Trophoblast cell (in vitro differentiated cells and primary cell): ENCODE measurements around the gene SKIDA1.

Experiments used
- DNase-seq, 2 donors: peaks; one replicate each; pipeline ENCODE4 v3.0.0-alpha.2; 2016
- H2AFZ ChIP-seq: 2 replicates; pipeline ENCODE4 v1.6.1; 2013; ENCODE audit warnings: low read length, moderate library complexity, mild to moderate bottlenecking; ENCODE audit not compliant: insufficient read depth, poor library complexity
- H2AK5ac ChIP-seq: 2 replicates; pipeline ENCODE4 v1.6.1; 2013; ENCODE audit warnings: mild to moderate bottlenecking, low read length
- H2BK120ac ChIP-seq: 2 replicates; pipeline ENCODE4 v1.6.1; 2013; ENCODE audit warnings: low read length, mild to moderate bottlenecking, moderate library complexity; ENCODE audit not compliant: insufficient read depth, poor library complexity
- H2BK12ac ChIP-seq: 2 replicates; pipeline ENCODE4 v1.6.1; 2013; ENCODE audit warnings: mild to moderate bottlenecking, low read length, moderate library complexity
- H2BK5ac ChIP-seq: 2 replicates; pipeline ENCODE4 v1.6.1; 2013; ENCODE audit warnings: low read length, low read depth, moderate library complexity, mild to moderate bottlenecking; ENCODE audit not compliant: poor library complexity
- H3K14ac ChIP-seq: 2 replicates; pipeline ENCODE4 v1.6.1; 2013; ENCODE audit warnings: mild to moderate bottlenecking, low read length
- H3K18ac ChIP-seq: 2 replicates; pipeline ENCODE4 v1.6.1; 2013; ENCODE audit warnings: mild to moderate bottlenecking, low read length
- H3K23ac ChIP-seq: 2 replicates; pipeline ENCODE4 v1.6.1; 2013; ENCODE audit warnings: low read length
- H3K27ac ChIP-seq: 2 replicates; pipeline ENCODE4 v1.5.1; 2013; ENCODE audit warnings: low read depth, mild to moderate bottlenecking, inconsistent platforms, low read length, moderate library complexity
- H3K27me3 ChIP-seq: 2 replicates; pipeline ENCODE4 v1.6.1; 2013; ENCODE audit warnings: inconsistent platforms, mild to moderate bottlenecking, low read length, moderate library complexity; ENCODE audit not compliant: insufficient read depth
- H3K36me3 ChIP-seq, 2 experiments: 1 replicate in 1 of 2; 2 replicates in 1 of 2; pipeline ENCODE4 v1.6.1; 2013; ENCODE audit warnings: low read length in 2 of 2, mild to moderate bottlenecking in 2 of 2, moderate library complexity in 1 of 2; ENCODE audit not compliant: insufficient read depth in 2 of 2, control insufficient read depth in 1 of 2
- H3K4ac ChIP-seq: 2 replicates; pipeline ENCODE4 v1.6.1; 2013; ENCODE audit warnings: low read depth, mild to moderate bottlenecking, low read length, moderate library complexity
- H3K4me1 ChIP-seq, 2 experiments: 1 replicate in 1 of 2; 2 replicates in 1 of 2; pipeline ENCODE4 v1.6.1; 2013; ENCODE audit warnings: low read length in 2 of 2, mild to moderate bottlenecking in 2 of 2, moderate library complexity in 1 of 2; ENCODE audit not compliant: insufficient read depth in 2 of 2, control insufficient read depth in 1 of 2
- H3K4me2 ChIP-seq: 2 replicates; pipeline ENCODE4 v1.6.1; 2013; ENCODE audit warnings: inconsistent platforms, mild to moderate bottlenecking, low read length, moderate library complexity
- H3K4me3 ChIP-seq: 2 replicates; pipeline ENCODE4 v1.5.1; 2013; ENCODE audit warnings: mild to moderate bottlenecking, low read depth, low read length, inconsistent platforms
- H3K79me1 ChIP-seq: one replicate; pipeline ENCODE4 v1.6.1; 2013; ENCODE audit warnings: low read length
- H3K79me2 ChIP-seq: 2 replicates; pipeline ENCODE4 v1.6.1; 2013; ENCODE audit warnings: low read length, mild to moderate bottlenecking; ENCODE audit not compliant: control insufficient read depth, insufficient read depth, poor library complexity
- H3K9ac ChIP-seq: 2 replicates; pipeline ENCODE4 v1.6.1; 2013; ENCODE audit warnings: mild to moderate bottlenecking, low read length
- H3K9me3 ChIP-seq: 2 replicates; pipeline ENCODE4 v1.6.1; 2013; ENCODE audit warnings: low read depth, mild to moderate bottlenecking, control low read depth, inconsistent platforms, low read length; ENCODE audit not compliant: insufficient read depth
- H4K12ac ChIP-seq: 2 replicates; pipeline ENCODE4 v1.6.1; 2013; ENCODE audit warnings: low read depth, mild to moderate bottlenecking, low read length, moderate library complexity
- H4K8ac ChIP-seq: 2 replicates; pipeline ENCODE4 v1.6.1; 2013; ENCODE audit warnings: low read depth, mild to moderate bottlenecking, low read length, moderate library complexity
- H4K91ac ChIP-seq: one replicate; pipeline ENCODE4 v1.6.1; 2013; ENCODE audit warnings: low read depth, mild to moderate bottlenecking, low read length, moderate library complexity
- WGBS: extraction: QIAGEN DNeasy Blood & Tissue Kit; methylation state at CpG from one replicate; pipeline ENCODE4 v1.1.7; 2013; ENCODE audit warnings: missing lambda C conversion rate; ENCODE audit not compliant: insufficient read length, insufficient coverage; ENCODE audit errors: extremely low coverage; 5-methylcytosine and 5-hydroxymethylcytosine counted together

The SKIDA1 gene

DNA sequence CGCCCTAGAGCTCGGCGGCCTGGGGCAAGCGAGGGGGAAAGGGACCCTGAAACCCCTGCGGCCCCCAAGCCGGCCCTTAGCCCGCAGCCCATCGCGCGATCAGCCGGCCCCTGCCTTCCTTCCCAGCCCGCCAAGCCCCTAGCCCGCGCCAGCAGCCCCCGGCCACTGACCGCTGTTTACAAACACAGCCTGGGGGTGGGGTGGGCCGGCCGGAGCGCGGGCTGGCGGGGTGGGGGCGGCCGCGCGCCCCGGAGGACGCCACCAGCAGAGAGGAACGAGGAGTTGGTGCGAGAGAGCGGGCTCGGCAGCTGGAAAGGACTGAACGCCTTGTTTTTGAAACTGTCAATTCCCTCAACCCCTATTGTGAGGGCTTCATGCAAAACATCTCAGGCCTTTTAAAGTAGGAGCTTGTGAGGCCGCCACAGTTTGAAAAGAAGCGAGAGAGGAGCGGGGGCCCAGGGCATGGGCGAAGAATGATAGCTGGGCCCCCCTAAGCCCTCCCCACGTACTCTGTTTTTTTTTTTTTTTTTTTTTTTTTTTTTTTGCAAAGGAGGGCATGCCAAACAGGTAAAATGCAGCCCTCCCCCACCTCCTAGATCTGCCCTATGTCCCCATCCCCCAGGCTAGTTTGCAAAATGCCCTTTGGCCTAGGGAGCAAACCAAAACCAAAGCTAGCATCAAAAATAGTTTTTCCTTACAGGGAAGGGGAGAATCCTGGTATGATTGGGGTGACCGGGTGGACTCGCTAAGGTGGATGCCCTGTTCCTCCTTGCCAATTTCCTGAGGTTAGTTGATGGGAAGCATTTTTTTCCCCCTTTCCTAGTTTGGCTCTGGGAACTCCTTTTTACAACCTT, 15.0 kb downstream of the SKIDA1 start:
- H2BK120ac ChIP-seq = peak overlapping the region; percentile 77

DNA sequence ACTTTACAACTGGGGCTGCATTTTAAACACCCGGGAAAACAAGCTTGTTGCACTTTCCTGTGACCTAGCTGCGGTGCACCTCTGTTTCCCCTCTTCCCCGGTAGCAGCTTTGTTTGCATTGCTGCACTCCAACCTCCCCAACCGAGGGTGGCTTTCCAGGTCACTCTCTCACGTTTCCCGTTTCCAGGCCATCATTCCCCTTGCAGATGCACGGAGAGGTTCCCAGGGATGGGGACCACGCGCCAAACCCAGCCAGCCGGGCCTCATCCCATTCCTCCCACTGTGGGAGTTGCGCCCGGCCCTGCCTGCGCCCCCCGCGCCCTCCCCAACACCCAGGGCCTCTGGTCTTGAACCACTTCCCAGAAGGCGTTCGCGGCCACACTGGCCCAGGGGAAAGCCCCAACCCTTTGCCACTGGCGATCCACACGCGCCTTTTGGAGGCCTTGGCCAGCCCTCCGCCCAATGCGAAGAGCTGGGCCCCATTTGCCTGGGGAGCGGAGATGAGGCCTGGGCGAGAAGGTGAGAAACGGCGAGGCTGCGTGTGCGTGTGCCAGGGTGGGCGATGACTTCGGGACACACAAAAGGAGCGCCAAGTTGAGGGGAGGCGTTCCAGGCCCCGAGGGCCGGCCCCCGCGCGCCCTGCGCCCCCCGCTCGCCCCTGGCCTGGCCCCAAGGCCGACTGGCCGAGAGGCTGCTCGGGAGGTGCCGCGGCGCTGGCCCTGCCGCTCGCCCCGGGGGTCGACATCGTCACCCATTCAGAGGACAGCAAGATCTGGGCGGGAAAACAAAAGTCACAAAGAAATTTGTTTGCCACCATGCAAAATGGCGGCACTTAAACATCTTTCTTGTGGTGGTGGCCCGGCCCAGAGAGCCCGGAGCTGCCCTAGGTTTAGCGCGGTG, 15.9 kb downstream of the SKIDA1 start:
- peak overlapping the region; percentile 91 for H4K8ac ChIP-seq
- peak overlapping the region; percentile 82 for H3K27ac ChIP-seq
- no peak overlapping the region for H3K4me3 ChIP-seq
- H3K27me3 ChIP-seq = no peaks in the 10 kb centered on the region
- no peak overlapping the region for H3K23ac ChIP-seq
- no peaks in the 10 kb centered on the region for H3K9me3 ChIP-seq
- peak in 1 of 2 donors; percentile 25 for DNase-seq
- peaks cover 21 to 27% of the 10 kb centered on the region in 2 experiments for H3K4me1 ChIP-seq
- H3K9ac ChIP-seq = no peak overlapping the region
- peak overlapping the region; percentile 68 for H4K12ac ChIP-seq
- H2AK5ac ChIP-seq = peak overlapping the region; percentile 44
- peak overlapping the region; percentile 41 for H3K4ac ChIP-seq
- peak overlapping the region; percentile 77 for H2BK120ac ChIP-seq
- H2BK12ac ChIP-seq = peak overlapping the region; percentile 72
- H3K79me1 ChIP-seq = peaks cover 22% of the 10 kb centered on the region
- no CpG with 5 or more reads among the region's 58 CpGs for WGBS
- H3K14ac ChIP-seq = peak overlapping the region; percentile 50
- H2BK5ac ChIP-seq = peak overlapping the region; percentile 65
- peak overlapping the region; percentile 58 for H3K18ac ChIP-seq
- H4K91ac ChIP-seq = peak overlapping the region; percentile 95
- H3K4me2 ChIP-seq = peak overlapping the region; percentile 61
- peaks cover 3% of the 10 kb centered on the region for H3K79me2 ChIP-seq
- peak overlapping the region; percentile 68 for H2AFZ ChIP-seq
- H3K36me3 ChIP-seq = no peaks in the 10 kb centered on the region

More for the DNA sequence above, 15.0 kb downstream of the SKIDA1 start:
- Histone ChIP-seq H3K79me2 (peaks cover 5% of the 10 kb centered on the region), H3K4me3 (no peak overlapping the region), H3K27me3 (no peaks in the 10 kb centered on the region), H3K9me3 (no peaks in the 10 kb centered on the region), H3K36me3 (no peaks in the 10 kb centered on the region), H3K9ac (no peak overlapping the region), H2BK5ac (peak overlapping the region; percentile 65), H4K91ac (peak overlapping the region; percentile 95), H2AK5ac (no peak overlapping the region), H4K12ac (peak overlapping the region; percentile 68), H3K79me1 (peaks cover 28% of the 10 kb centered on the region), H3K4me1 (peaks cover 21 to 27% of the 10 kb centered on the region in 2 experiments), H3K18ac (peak overlapping the region; percentile 58), H3K4me2 (peak overlapping the region; percentile 61), H2BK12ac (peak overlapping the region; percentile 68), H3K27ac (peak overlapping the region; percentile 82), H3K4ac (peak overlapping the region; percentile 41), H3K23ac (no peak overlapping the region), H2AFZ (peak overlapping the region; percentile 68), H3K14ac (peak overlapping the region; percentile 56), H4K8ac (peak overlapping the region; percentile 91)
- no CpG with 5 or more reads among the region's 39 CpGs for WGBS
- peak in 1 of 2 donors; percentile 65 for DNase-seq

- no peaks in the 10 kb centered on the region for H3K9me3 ChIP-seq
- H4K8ac ChIP-seq = peak overlapping the region; percentile 95
- H2AFZ ChIP-seq = peak overlapping the region; percentile 79
- WGBS = no CpG with 5 or more reads among the region's 43 CpGs
- peak overlapping the region; percentile 44 for H3K18ac ChIP-seq
- peak overlapping the region; percentile 52 for H2BK12ac ChIP-seq
- peaks cover 3% of the 10 kb centered on the region for H3K79me2 ChIP-seq
- H3K4ac ChIP-seq = peak overlapping the region; percentile 80
- H3K14ac ChIP-seq = peak overlapping the region; percentile 88
- no peaks in the 10 kb centered on the region for H3K36me3 ChIP-seq
- H2BK120ac ChIP-seq = peak overlapping the region; percentile 95
- H3K9ac ChIP-seq = peak overlapping the region; percentile 53
- H3K23ac ChIP-seq = no peak overlapping the region
- H3K27me3 ChIP-seq = no peaks in the 10 kb centered on the region
- peaks cover 21 to 27% of the 10 kb centered on the region in 2 experiments for H3K4me1 ChIP-seq
- H3K4me2 ChIP-seq = peak overlapping the region; percentile 28
- no peak overlapping the region for H3K4me3 ChIP-seq
- DNase-seq = no peak
- H3K27ac ChIP-seq = peak overlapping the region; percentile 58
- H2BK5ac ChIP-seq = peak overlapping the region; percentile 45
- peak overlapping the region; percentile 95 for H4K91ac ChIP-seq
- peaks cover 22% of the 10 kb centered on the region for H3K79me1 ChIP-seq
- peak overlapping the region; percentile 96 for H4K12ac ChIP-seq
- H2AK5ac ChIP-seq = peak overlapping the region; percentile 35
These were observed 16.7 kb downstream of the SKIDA1 start for GRCh38 chr10:21508706-21509331.

GRCh38 chr10:21507150-21507549, 18.3 kb downstream of the SKIDA1 start:
- no peak overlapping the region for H4K12ac ChIP-seq
- H2BK120ac ChIP-seq = no peak overlapping the region
- no peaks in the 10 kb centered on the region for H3K9me3 ChIP-seq
- no peak overlapping the region for H2BK12ac ChIP-seq
- no peak overlapping the region for H3K4ac ChIP-seq
- no peaks in the 10 kb centered on the region for H3K27me3 ChIP-seq
- H3K4me1 ChIP-seq = peaks cover 21 to 27% of the 10 kb centered on the region in 2 experiments
- H3K79me1 ChIP-seq = peaks cover 22% of the 10 kb centered on the region
- H4K91ac ChIP-seq = no peak overlapping the region
- WGBS = no CpG with 5 or more reads among the region's 21 CpGs
- no peaks in the 10 kb centered on the region for H3K36me3 ChIP-seq
- no peak overlapping the region for H3K23ac ChIP-seq
- H3K18ac ChIP-seq = no peak overlapping the region
- no peak overlapping the region for H4K8ac ChIP-seq
- H3K79me2 ChIP-seq = peaks cover 3% of the 10 kb centered on the region
- H2AFZ ChIP-seq = no peak overlapping the region
- no peak for DNase-seq
- no peak overlapping the region for H3K27ac ChIP-seq
- H3K4me3 ChIP-seq = no peak overlapping the region
- no peak overlapping the region for H2BK5ac ChIP-seq
- no peak overlapping the region for H3K14ac ChIP-seq
- no peak overlapping the region for H3K4me2 ChIP-seq
- H2AK5ac ChIP-seq = no peak overlapping the region
- H3K9ac ChIP-seq = no peak overlapping the region
